Trophoblast cell (in vitro differentiated cells and primary cell): ENCODE measurements around the gene NKX2-2.
A peak's percentile ranks its signal among the peaks of the same experiment; 100 is the strongest.

Experiments
- DNase-seq, 2 donors: peaks; one replicate each; pipeline ENCODE4 v3.0.0-alpha.2; 2016
- H2AFZ ChIP-seq: 2 replicates; pipeline ENCODE4 v1.6.1; 2013; ENCODE audit warnings: low read length, moderate library complexity, mild to moderate bottlenecking; ENCODE audit not compliant: insufficient read depth, poor library complexity
- H2AK5ac ChIP-seq: 2 replicates; pipeline ENCODE4 v1.6.1; 2013; ENCODE audit warnings: mild to moderate bottlenecking, low read length
- H2BK120ac ChIP-seq: 2 replicates; pipeline ENCODE4 v1.6.1; 2013; ENCODE audit warnings: low read length, mild to moderate bottlenecking, moderate library complexity; ENCODE audit not compliant: insufficient read depth, poor library complexity
- H2BK12ac ChIP-seq: 2 replicates; pipeline ENCODE4 v1.6.1; 2013; ENCODE audit warnings: mild to moderate bottlenecking, low read length, moderate library complexity
- H2BK5ac ChIP-seq: 2 replicates; pipeline ENCODE4 v1.6.1; 2013; ENCODE audit warnings: low read length, low read depth, moderate library complexity, mild to moderate bottlenecking; ENCODE audit not compliant: poor library complexity
- H3K14ac ChIP-seq: 2 replicates; pipeline ENCODE4 v1.6.1; 2013; ENCODE audit warnings: mild to moderate bottlenecking, low read length
- H3K18ac ChIP-seq: 2 replicates; pipeline ENCODE4 v1.6.1; 2013; ENCODE audit warnings: mild to moderate bottlenecking, low read length
- H3K23ac ChIP-seq: 2 replicates; pipeline ENCODE4 v1.6.1; 2013; ENCODE audit warnings: low read length
- H3K27ac ChIP-seq: 2 replicates; pipeline ENCODE4 v1.5.1; 2013; ENCODE audit warnings: low read depth, mild to moderate bottlenecking, inconsistent platforms, low read length, moderate library complexity
- H3K27me3 ChIP-seq: 2 replicates; pipeline ENCODE4 v1.6.1; 2013; ENCODE audit warnings: inconsistent platforms, mild to moderate bottlenecking, low read length, moderate library complexity; ENCODE audit not compliant: insufficient read depth
- H3K36me3 ChIP-seq, 2 experiments: 1 replicate in 1 of 2; 2 replicates in 1 of 2; pipeline ENCODE4 v1.6.1; 2013; ENCODE audit warnings: low read length in 2 of 2, mild to moderate bottlenecking in 2 of 2, moderate library complexity in 1 of 2; ENCODE audit not compliant: insufficient read depth in 2 of 2, control insufficient read depth in 1 of 2
- H3K4ac ChIP-seq: 2 replicates; pipeline ENCODE4 v1.6.1; 2013; ENCODE audit warnings: low read depth, mild to moderate bottlenecking, low read length, moderate library complexity
- H3K4me1 ChIP-seq, 2 experiments: 1 replicate in 1 of 2; 2 replicates in 1 of 2; pipeline ENCODE4 v1.6.1; 2013; ENCODE audit warnings: low read length in 2 of 2, mild to moderate bottlenecking in 2 of 2, moderate library complexity in 1 of 2; ENCODE audit not compliant: insufficient read depth in 2 of 2, control insufficient read depth in 1 of 2
- H3K4me2 ChIP-seq: 2 replicates; pipeline ENCODE4 v1.6.1; 2013; ENCODE audit warnings: inconsistent platforms, mild to moderate bottlenecking, low read length, moderate library complexity
- H3K4me3 ChIP-seq: 2 replicates; pipeline ENCODE4 v1.5.1; 2013; ENCODE audit warnings: mild to moderate bottlenecking, low read depth, low read length, inconsistent platforms
- H3K79me1 ChIP-seq: one replicate; pipeline ENCODE4 v1.6.1; 2013; ENCODE audit warnings: low read length
- H3K79me2 ChIP-seq: 2 replicates; pipeline ENCODE4 v1.6.1; 2013; ENCODE audit warnings: low read length, mild to moderate bottlenecking; ENCODE audit not compliant: control insufficient read depth, insufficient read depth, poor library complexity
- H3K9ac ChIP-seq: 2 replicates; pipeline ENCODE4 v1.6.1; 2013; ENCODE audit warnings: mild to moderate bottlenecking, low read length
- H3K9me3 ChIP-seq: 2 replicates; pipeline ENCODE4 v1.6.1; 2013; ENCODE audit warnings: low read depth, mild to moderate bottlenecking, control low read depth, inconsistent platforms, low read length; ENCODE audit not compliant: insufficient read depth
- H4K12ac ChIP-seq: 2 replicates; pipeline ENCODE4 v1.6.1; 2013; ENCODE audit warnings: low read depth, mild to moderate bottlenecking, low read length, moderate library complexity
- H4K8ac ChIP-seq: 2 replicates; pipeline ENCODE4 v1.6.1; 2013; ENCODE audit warnings: low read depth, mild to moderate bottlenecking, low read length, moderate library complexity
- H4K91ac ChIP-seq: one replicate; pipeline ENCODE4 v1.6.1; 2013; ENCODE audit warnings: low read depth, mild to moderate bottlenecking, low read length, moderate library complexity
- WGBS: extraction: QIAGEN DNeasy Blood & Tissue Kit; methylation state at CpG from one replicate; pipeline ENCODE4 v1.1.7; 2013; ENCODE audit warnings: missing lambda C conversion rate; ENCODE audit not compliant: insufficient read length, insufficient coverage; ENCODE audit errors: extremely low coverage; 5-methylcytosine and 5-hydroxymethylcytosine counted together

The NKX2-2 gene

DNA sequence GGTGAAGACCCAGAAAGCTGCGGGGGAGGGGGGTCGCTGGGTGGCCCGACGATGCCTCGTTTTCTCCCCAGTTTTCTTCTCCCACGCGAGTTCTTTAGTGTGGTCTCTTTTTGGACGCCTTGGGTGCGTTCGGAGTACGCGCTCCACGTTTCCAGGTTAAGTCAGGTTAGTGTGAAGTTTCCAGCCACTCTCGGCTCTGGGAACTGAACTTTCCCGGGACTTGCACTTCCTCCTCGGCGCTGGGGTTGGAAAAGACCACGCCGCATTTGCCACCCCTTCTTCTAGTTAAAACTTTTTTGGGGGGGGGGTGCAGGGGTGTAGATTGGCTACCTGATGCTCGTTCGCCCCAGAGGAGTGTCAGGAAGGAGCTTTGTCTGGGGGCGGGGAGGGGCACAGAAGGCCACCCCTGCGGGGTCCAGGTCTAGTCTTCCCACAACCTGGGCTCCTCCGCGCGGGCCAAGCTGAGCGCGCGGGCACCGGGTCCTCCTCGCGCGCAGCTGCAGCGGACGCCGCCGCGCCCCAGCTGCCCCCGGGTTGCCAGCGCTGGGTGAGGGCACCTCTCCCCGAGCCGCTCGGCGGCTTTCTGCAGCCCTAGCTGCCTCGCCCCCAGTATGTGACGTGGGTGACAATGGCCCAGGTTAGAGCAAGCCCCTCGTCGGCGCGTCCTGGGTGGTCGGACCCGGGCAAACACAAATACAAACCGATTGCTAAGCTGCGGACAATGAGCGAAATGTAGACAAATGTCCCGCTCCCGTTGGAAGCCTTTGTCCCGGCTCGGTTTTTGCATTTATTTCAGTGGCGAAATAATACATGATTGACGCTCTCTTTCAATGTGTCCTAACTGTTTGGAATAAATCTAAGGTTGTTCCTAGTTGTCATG is 1.7 kb upstream of the NKX2-2 start:
- Histone ChIP-seq H3K4me2 (peak overlapping the region; percentile 20), H3K79me2 (no peaks in the 10 kb centered on the region), H3K14ac (no peak overlapping the region), H3K27ac (no peak overlapping the region), H3K4ac (no peak overlapping the region), H4K8ac (no peak overlapping the region), H3K9me3 (peaks cover 2% of the 10 kb centered on the region), H2AK5ac (no peak overlapping the region), H2AFZ (no peak overlapping the region), H4K91ac (no peak overlapping the region), H3K4me1 (peaks cover 2 to 7% of the 10 kb centered on the region in 2 experiments), H3K79me1 (no peaks in the 10 kb centered on the region), H2BK12ac (no peak overlapping the region), H3K9ac (no peak overlapping the region), H3K18ac (no peak overlapping the region), H3K4me3 (no peak overlapping the region), H4K12ac (no peak overlapping the region), H2BK5ac (no peak overlapping the region), H3K27me3 (peaks cover 95% of the 10 kb centered on the region), H2BK120ac (no peak overlapping the region), H3K36me3 (no peaks in the 10 kb centered on the region), H3K23ac (no peak overlapping the region)
- no peak for DNase-seq
- no CpG with 5 or more reads among the region's 61 CpGs for WGBS

DNA sequence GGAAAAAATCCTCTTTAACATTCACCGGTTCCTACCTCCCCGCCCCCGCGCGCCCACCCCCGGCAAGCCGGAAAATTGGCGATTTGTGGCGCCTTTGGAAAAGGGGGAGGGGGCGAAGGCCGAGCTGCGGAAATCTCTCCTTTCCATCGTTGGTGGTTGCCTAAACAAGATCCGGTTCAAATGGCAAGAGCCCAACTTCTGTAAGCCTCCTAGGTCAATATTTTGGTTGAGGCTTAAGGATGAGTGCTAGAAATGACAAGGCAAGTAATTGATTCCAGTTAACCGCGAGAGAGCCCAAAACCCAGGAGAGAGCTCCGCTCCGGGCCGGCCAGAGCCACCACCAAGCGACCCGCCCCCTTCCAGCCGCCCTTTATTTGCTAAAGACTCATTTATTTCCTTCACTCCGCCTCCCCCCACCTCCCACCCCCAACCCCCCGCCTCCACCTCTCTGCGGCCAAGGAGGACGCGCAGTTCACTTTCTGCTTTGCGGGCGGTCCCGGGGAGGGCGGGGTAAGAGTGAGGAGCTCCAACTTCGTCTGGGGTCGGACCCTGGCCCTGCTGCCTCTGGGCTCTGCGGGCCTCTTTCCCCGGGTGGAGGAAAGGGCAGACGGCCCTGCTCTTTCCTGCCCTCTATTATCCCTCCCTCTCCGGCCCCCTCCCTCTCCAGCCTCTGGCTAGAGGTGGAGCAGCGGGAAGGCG is 838 bp upstream of the NKX2-2 start:
- Histone ChIP-seq H2AK5ac (no peak overlapping the region), H2BK5ac (no peak overlapping the region), H2BK12ac (no peak overlapping the region), H2BK120ac (no peak overlapping the region), H3K27me3 (peaks cover 95% of the 10 kb centered on the region), H3K79me1 (no peaks in the 10 kb centered on the region), H3K27ac (no peak overlapping the region), H3K14ac (no peak overlapping the region), H4K8ac (no peak overlapping the region), H3K4me3 (no peak overlapping the region), H3K9me3 (peaks cover 2% of the 10 kb centered on the region), H3K36me3 (no peaks in the 10 kb centered on the region), H4K12ac (no peak overlapping the region), H3K4me1 (peaks cover 7% of the 10 kb centered on the region in 2 experiments), H3K4ac (no peak overlapping the region), H4K91ac (no peak overlapping the region), H3K79me2 (no peaks in the 10 kb centered on the region), H3K18ac (no peak overlapping the region), H3K23ac (no peak overlapping the region), H3K9ac (no peak overlapping the region), H3K4me2 (peak overlapping the region; percentile 46), H2AFZ (no peak overlapping the region)
- no CpG with 5 or more reads among the region's 39 CpGs for WGBS
- DNase-seq, result no peak

DNA sequence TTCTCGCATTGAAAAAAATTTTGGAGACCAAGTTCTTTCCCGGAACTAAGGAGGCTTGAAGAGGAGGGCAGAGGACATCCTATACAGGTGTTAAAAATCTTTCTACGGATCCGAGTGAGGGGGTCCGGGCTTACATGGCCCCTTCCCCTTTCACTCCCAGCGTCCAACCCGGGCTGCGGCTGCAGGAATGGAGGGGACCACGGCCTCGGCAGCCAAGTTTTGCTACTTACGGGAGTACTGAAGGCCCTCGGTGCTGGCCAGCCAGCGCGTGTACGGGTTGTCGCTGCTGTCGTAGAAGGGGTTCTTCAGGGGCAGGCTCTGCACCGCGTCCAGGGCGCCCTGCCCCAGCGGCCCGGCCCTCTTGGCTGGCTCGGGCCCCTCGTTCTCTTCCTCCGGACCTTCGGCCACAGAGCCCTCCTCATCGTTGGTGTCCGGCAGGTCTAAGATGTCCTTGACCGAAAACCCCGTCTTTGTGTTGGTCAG is 642 bp downstream of the NKX2-2 start:
- Histone ChIP-seq H3K14ac (no peak overlapping the region), H3K79me2 (no peaks in the 10 kb centered on the region), H3K18ac (no peak overlapping the region), H3K4ac (no peak overlapping the region), H3K23ac (no peak overlapping the region), H3K4me3 (no peak overlapping the region), H3K36me3 (no peaks in the 10 kb centered on the region), H2BK12ac (no peak overlapping the region), H3K9me3 (no peaks in the 10 kb centered on the region), H3K9ac (no peak overlapping the region), H2AFZ (peak overlapping the region; percentile 19), H2BK120ac (no peak overlapping the region), H3K27ac (no peak overlapping the region), H4K8ac (no peak overlapping the region), H4K91ac (no peak overlapping the region), H3K79me1 (no peaks in the 10 kb centered on the region), H3K27me3 (peaks cover 95% of the 10 kb centered on the region), H2AK5ac (no peak overlapping the region), H3K4me1 (peaks cover 7% of the 10 kb centered on the region in 2 experiments), H4K12ac (no peak overlapping the region), H3K4me2 (peak overlapping the region; percentile 16), H2BK5ac (no peak overlapping the region)
- no peak for DNase-seq
- whole genome bisulfite sequencing, result no CpG with 5 or more reads among the region's 30 CpGs

DNA sequence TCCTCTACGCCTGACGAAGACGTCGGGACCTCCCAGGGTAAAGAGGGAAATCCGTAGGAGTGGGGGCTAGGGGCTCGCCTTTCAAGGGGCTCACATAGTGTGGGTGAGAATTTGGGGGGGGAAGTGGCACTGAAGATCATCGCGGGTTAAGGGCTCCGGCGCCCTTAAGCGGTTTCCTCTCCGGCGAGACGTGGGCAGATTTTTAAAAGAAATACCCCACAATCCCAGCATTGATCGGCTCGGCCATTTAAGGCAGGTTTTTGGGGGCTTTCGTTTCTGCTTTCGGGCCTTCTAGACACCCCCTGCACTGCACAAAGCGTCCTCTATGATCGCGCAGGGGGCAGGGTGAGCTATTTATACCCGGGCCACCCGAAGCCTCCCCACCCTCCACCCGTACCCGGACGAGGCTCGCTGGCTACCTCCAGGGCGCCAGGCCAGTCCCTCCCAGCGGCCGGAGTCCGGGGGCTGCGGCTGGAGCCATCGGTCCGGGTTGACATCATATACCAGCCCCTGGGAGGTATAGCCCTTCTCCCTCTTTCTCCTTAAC is 1.2 kb downstream of the NKX2-2 start:
- H3K23ac ChIP-seq, result no peak overlapping the region

More for the DNA sequence above, 1.2 kb downstream of the NKX2-2 start:
- Histone ChIP-seq H3K18ac (no peak overlapping the region), H4K91ac (no peak overlapping the region), H3K4me1 (peaks cover 7% of the 10 kb centered on the region in 2 experiments), H4K8ac (no peak overlapping the region), H2BK12ac (no peak overlapping the region), H3K9ac (no peak overlapping the region), H3K9me3 (peaks cover 3% of the 10 kb centered on the region), H2AFZ (no peak overlapping the region), H3K4me2 (peak overlapping the region; percentile 15), H3K36me3 (no peaks in the 10 kb centered on the region), H2BK120ac (no peak overlapping the region), H3K79me1 (no peaks in the 10 kb centered on the region), H3K27me3 (peaks cover 95% of the 10 kb centered on the region), H3K4me3 (no peak overlapping the region), H2AK5ac (no peak overlapping the region), H2BK5ac (no peak overlapping the region), H3K14ac (no peak overlapping the region), H3K27ac (no peak overlapping the region), H3K79me2 (no peaks in the 10 kb centered on the region), H3K4ac (no peak overlapping the region), H4K12ac (no peak overlapping the region)
- DNase-seq, result no peak
- no CpG with 5 or more reads among the region's 34 CpGs for whole genome bisulfite sequencing
